Uterus (tissue), 4 donors: ENCODE results near the gene DPCD. TPM values are rescaled to one million over a fixed set of nuclear protein-coding genes. Genes with fewer than 3 reads are reported as not detected.

Experiments used
- DNase-seq, 2 donors: peaks; one replicate each; pipeline ENCODE4 v3.0.0-alpha.2; 2019 to 2020
- H3K27ac ChIP-seq, 2 donors: fragments of 200-600 bp; sonication (generic); 1 replicate in 1 of 2; 2 replicates in 1 of 2; pipeline ENCODE4 v1.5.1; 2016 to 2018
- H3K27me3 ChIP-seq, 2 donors: fragments of 200-600 bp; sonication (generic); one replicate each; pipeline ENCODE4 v1.5.1; 2018 to 2019; ENCODE audit warnings: control low read depth in 1 of 2
- H3K36me3 ChIP-seq, 2 donors: fragments of 200-600 bp; sonication (generic); one replicate each; pipeline ENCODE4 v1.5.1; 2019; ENCODE audit warnings: control low read depth in 1 of 2
- H3K4me1 ChIP-seq, 2 donors: fragments of 200-600 bp; sonication (generic); one replicate each; pipeline ENCODE4 v1.5.1; 2018 to 2019; ENCODE audit warnings: control low read depth in 1 of 2
- H3K4me3 ChIP-seq, 2 donors: fragments of 200-600 bp; sonication (generic); 1 replicate in 1 of 2; 2 replicates in 1 of 2; pipeline ENCODE4 v1.5.1; 2018 to 2019; ENCODE audit warnings: mild to moderate bottlenecking in 1 of 2
- H3K9me3 ChIP-seq, 2 donors: fragments of 200-600 bp; sonication (generic); one replicate each; pipeline ENCODE4 v1.5.1; 2019; ENCODE audit warnings: control low read depth in 1 of 2
- POLR2A ChIP-seq, 2 donors: fragments of 450-650 bp; IDR thresholded peaks; one replicate each; pipeline ENCODE4 v1.6.1; 2016; ENCODE audit warnings: antibody characterized with exemption in 2 of 2, mild to moderate bottlenecking in 1 of 2, moderate library complexity in 1 of 2
- intact Hi-C: fragments of 100-400 bp; cut with DNase I; formaldehyde crosslinking; loops from one replicate; pipeline ENCODE4 v1.15.1; 2023; ENCODE audit warnings: low total_unique reads
- total RNA-seq, 4 donors: library from RNA; depleted of rRNA in 3 of 4; stranded (reverse); fragments of >200 nt in 3 of 4; gene quantifications; one replicate each; pipeline versions ENCODE4 v1.1.0 to v1.2.4, GENCODE V29; 2014 to 2023
- TF ChIP-seq, protein P1 (sequence below), 4 experiments: fragments of 200-600 bp in 2 of 4; fragments of 450-650 bp in 2 of 4; sonication (generic) in 2 of 4; IDR thresholded peaks; one replicate each; pipeline ENCODE4 v1.5.1; 2016 to 2019; ENCODE audit warnings: antibody characterized with exemption in 4 of 4, mild to moderate bottlenecking in 2 of 4, moderate library complexity in 1 of 4
- donor health status: DM: yes; HTN: yes; CAD: no.

Gene DPCD
- total RNA-seq, 4 donors from 2014 or later, result 5.1 to 35.6 (median 21.7) TPM

- no peak for TF ChIP-seq POLR2A (IDR thresholded peaks at IDR 0.05)
- TF ChIP-seq, protein P1, sequence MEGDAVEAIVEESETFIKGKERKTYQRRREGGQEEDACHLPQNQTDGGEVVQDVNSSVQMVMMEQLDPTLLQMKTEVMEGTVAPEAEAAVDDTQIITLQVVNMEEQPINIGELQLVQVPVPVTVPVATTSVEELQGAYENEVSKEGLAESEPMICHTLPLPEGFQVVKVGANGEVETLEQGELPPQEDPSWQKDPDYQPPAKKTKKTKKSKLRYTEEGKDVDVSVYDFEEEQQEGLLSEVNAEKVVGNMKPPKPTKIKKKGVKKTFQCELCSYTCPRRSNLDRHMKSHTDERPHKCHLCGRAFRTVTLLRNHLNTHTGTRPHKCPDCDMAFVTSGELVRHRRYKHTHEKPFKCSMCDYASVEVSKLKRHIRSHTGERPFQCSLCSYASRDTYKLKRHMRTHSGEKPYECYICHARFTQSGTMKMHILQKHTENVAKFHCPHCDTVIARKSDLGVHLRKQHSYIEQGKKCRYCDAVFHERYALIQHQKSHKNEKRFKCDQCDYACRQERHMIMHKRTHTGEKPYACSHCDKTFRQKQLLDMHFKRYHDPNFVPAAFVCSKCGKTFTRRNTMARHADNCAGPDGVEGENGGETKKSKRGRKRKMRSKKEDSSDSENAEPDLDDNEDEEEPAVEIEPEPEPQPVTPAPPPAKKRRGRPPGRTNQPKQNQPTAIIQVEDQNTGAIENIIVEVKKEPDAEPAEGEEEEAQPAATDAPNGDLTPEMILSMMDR (IDR thresholded peaks at IDR 0.05), result no peak
- H3K9me3 ChIP-seq, result no peaks in the 10 kb centered on the region
- H3K36me3 ChIP-seq, result no peaks in the 10 kb centered on the region
- H3K4me1 ChIP-seq, result peaks cover 0 to 15% of the 10 kb centered on the region in 2 donors
- no peak overlapping the region for H3K27ac ChIP-seq
- peaks cover 16 to 37% of the 10 kb centered on the region in 2 donors for H3K27me3 ChIP-seq
- intact Hi-C loops, result loop anchor here (5.0 kb wide), 1 partner anchor 349 kb away; no protein-coding TSS in a partner anchor
- DNase-seq, result peak in 1 of 2 donors; percentile 11
- H3K4me3 ChIP-seq, result no peak overlapping the region
Observed at GRCh38 chr10:101566333-101567164, 21.6 kb upstream of the DPCD start.

DNA sequence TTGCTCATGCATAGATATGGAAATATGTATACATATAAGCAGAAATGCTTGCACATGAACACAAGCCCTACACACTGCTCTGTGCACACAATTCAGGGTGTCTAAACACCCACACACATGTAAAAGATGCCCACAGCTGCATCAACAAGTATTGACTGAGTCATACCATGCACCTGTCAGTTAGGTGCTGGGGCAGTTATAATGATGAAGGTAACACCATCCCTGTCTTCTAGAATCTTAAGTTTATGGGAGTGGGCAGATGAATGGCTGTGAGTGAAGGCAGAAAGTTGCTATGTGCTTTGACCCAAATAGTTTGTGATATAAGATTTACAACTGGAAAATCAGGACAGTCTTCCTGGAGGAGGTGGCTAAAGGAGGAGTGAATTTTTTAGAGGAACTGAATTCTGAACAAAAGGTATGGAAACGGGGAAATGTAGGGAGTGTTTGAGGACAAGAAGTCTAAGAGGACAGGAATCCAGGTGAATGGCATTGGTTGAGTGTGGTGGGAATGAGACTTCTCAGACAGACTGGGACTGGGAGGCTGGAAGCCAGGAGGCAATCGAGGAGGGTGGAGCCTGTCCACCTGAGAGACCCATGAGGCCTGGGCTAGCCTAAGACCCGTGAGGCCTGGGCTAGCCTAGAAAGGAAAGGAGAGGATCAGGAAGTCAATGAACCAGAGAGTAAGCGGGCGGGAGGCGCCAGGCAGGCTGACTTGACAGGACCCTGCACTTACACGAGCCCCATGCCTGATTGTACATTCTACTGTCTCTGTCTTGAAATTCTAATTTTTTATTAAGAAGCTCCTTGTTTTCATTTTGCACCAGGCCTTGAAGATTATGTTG is 20.7 kb upstream of the DPCD start:
- H3K4me1 ChIP-seq, result peaks cover 0 to 15% of the 10 kb centered on the region in 2 donors
- H3K9me3 ChIP-seq, result peaks cover 0 to under 1% of the 10 kb centered on the region in 2 donors
- DNase-seq, result peak in 1 of 2 donors; percentile 1
- TF ChIP-seq, protein P1 (IDR thresholded peaks at IDR 0.05), result no peak
- no peak for TF ChIP-seq POLR2A (IDR thresholded peaks at IDR 0.05)
- H3K4me3 ChIP-seq, result no peak overlapping the region
- intact Hi-C loops, result loop anchor here (5.0 kb wide), 1 partner anchor 350 kb away; no protein-coding TSS in a partner anchor
- H3K27ac ChIP-seq, result no peak overlapping the region
- peaks cover 16 to 37% of the 10 kb centered on the region in 2 donors for H3K27me3 ChIP-seq
- H3K36me3 ChIP-seq, result no peaks in the 10 kb centered on the region

GRCh38 chr10:101568054-101568745 is 19.9 kb upstream of the DPCD start:
- TF ChIP-seq, protein P1 (IDR thresholded peaks at IDR 0.05), result no peak
- no peak for TF ChIP-seq POLR2A (IDR thresholded peaks at IDR 0.05)
- Histone ChIP-seq H3K4me1 (peaks cover 0 to 15% of the 10 kb centered on the region in 2 donors), H3K4me3 (no peak overlapping the region), H3K27ac (no peak overlapping the region), H3K36me3 (no peaks in the 10 kb centered on the region), H3K9me3 (peaks cover 0 to 8% of the 10 kb centered on the region in 2 donors), H3K27me3 (peaks cover 16 to 37% of the 10 kb centered on the region in 2 donors)
- intact Hi-C loops, result loop anchor here (5.0 kb wide), 1 partner anchor 351 kb away; no protein-coding TSS in a partner anchor
- DNase-seq, result no peak

GRCh38 chr10:101569323-101569621 is 18.8 kb upstream of the DPCD start:
- Histone ChIP-seq H3K27ac (no peak overlapping the region), H3K9me3 (peaks cover 0 to 8% of the 10 kb centered on the region in 2 donors), H3K4me3 (no peak overlapping the region), H3K27me3 (peaks cover 16 to 37% of the 10 kb centered on the region in 2 donors), H3K4me1 (peaks cover 0 to 15% of the 10 kb centered on the region in 2 donors), H3K36me3 (no peaks in the 10 kb centered on the region)
- intact Hi-C loops, result loop anchor here (5.0 kb wide), 1 partner anchor 352 kb away; no protein-coding TSS in a partner anchor
- no peak for DNase-seq
- no peak for TF ChIP-seq POLR2A (IDR thresholded peaks at IDR 0.05)
- TF ChIP-seq, protein P1 (IDR thresholded peaks at IDR 0.05), result no peak
